ENCODE measurements around the gene STARD5.

GRCh38 chr15:81275711-81276392 is 48.1 kb downstream of the STARD5 start:
- TF ChIP-seq CTCF (IDR thresholded peaks at IDR 0.05 in 4 of 5, conservative IDR thresholded peaks at IDR 0.05 in 1 of 5) (no peak), POLR2A (IDR thresholded peaks at IDR 0.05) (no peak)

All from gastrocnemius medialis (tissue), 4 donors.